ENCODE measurements around the gene RABEP2. TPM values are rescaled to one million over a fixed set of nuclear protein-coding genes. Genes with fewer than 3 reads are reported as not detected.

Gene RABEP2
- total RNA-seq, 1 experiment from 2014 or later: 17.5 TPM

DNA sequence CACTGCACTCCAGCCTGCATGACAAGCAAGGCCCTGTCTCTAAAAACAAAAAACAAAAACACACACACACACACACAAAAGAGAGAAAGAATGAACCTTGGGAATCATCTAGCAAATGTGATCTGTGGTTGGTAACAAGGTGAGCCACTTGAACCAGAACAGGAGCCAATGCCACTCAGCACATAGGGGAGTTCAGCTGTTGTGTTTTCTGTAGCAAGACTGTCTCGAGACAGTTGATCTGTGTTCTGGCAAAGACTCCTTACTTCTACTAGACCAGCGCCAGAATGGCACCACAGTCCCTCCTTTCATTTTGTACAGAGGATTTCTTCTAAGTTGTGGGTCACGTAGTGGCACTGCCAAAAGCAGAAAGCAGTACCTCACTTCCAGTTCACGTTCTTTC lies 26.1 kb downstream of the RABEP2 start:
- Mint-ChIP-seq H3K27ac (no peak overlapping the region; a peak in 1 of 7 replicates), H3K4me1 (no peaks in the 10 kb centered on the region), H3K9me3 (no peaks in the 10 kb centered on the region), H3K4me3 (no peak overlapping the region), H3K27me3 (ENCODE audit: low read depth) (no peaks in the 10 kb centered on the region), H3K36me3 (ENCODE audit: insufficient read depth in 1 of 3, low read depth in 3 of 3) (no peaks in the 10 kb centered on the region; a peak in 1 of 7 replicates)
- H3K27me3 ChIP-seq (ENCODE audit: insufficient read depth, low read length): no peaks in the 10 kb centered on the region
- no peak overlapping the region for H3K27ac ChIP-seq (ENCODE audit: insufficient read length, low read depth, low read length)
- no peak for DNase-seq
- no peak overlapping the region for H2BK5ac ChIP-seq (ENCODE audit: insufficient read length, low read length)
- no peak overlapping the region for H3K4ac ChIP-seq (ENCODE audit: low read depth, low read length)
- no peak overlapping the region for H2AFZ ChIP-seq (ENCODE audit: low read length)
- no peak overlapping the region for H4K5ac ChIP-seq (ENCODE audit: insufficient read length, low read depth, low read length)
- no peak overlapping the region for H3K23ac ChIP-seq (ENCODE audit: insufficient read length, low read depth, low read length)
- no peaks in the 10 kb centered on the region for H4K20me1 ChIP-seq (ENCODE audit: control insufficient read depth, insufficient read depth, insufficient read length)
- H3K9ac ChIP-seq (ENCODE audit: extremely low read depth, insufficient read length, low read length): no peak overlapping the region
- H3K4me2 ChIP-seq (ENCODE audit: insufficient read depth, insufficient read length, low read length): no peak overlapping the region
- H2BK120ac ChIP-seq (ENCODE audit: low read depth, low read length, poor library complexity, severe bottlenecking): no peak overlapping the region
- H3K56ac ChIP-seq (ENCODE audit: insufficient read length, low read depth, low read length): no peak overlapping the region
- no peaks in the 10 kb centered on the region for H3K79me1 ChIP-seq (ENCODE audit: insufficient read depth, low read depth, low read length, poor library complexity, severe bottlenecking)
- no CpG with 5 or more reads among the region's 4 CpGs for WGBS (ENCODE audit: extremely low coverage, insufficient read length, low lambda C conversion rate)
- H4K8ac ChIP-seq (replicated peaks; ENCODE audit: insufficient read length, low read depth, low read length): no peak overlapping the region
- H3K4me1 ChIP-seq (ENCODE audit: insufficient read depth, low read length): no peaks in the 10 kb centered on the region
- H4K91ac ChIP-seq (ENCODE audit: insufficient read length, low read depth, low read length): no peak overlapping the region
- no peaks in the 10 kb centered on the region for H3K79me2 ChIP-seq (ENCODE audit: insufficient read depth, low read length)
- no peaks in the 10 kb centered on the region for H3K9me3 ChIP-seq (ENCODE audit: control insufficient read depth, low read depth, low read length)
- no peak overlapping the region for H2BK12ac ChIP-seq (ENCODE audit: insufficient read length, low read depth, low read length)
- no peak overlapping the region for H3K18ac ChIP-seq (ENCODE audit: insufficient read length, low read depth, low read length)
- H2AK5ac ChIP-seq (ENCODE audit: insufficient read length, low read length): no peak overlapping the region
- H3K23me2 ChIP-seq (ENCODE audit: insufficient read length, low read depth, low read length, poor library complexity, severe bottlenecking): no peaks in the 10 kb centered on the region
- TF ChIP-seq, protein P1, sequence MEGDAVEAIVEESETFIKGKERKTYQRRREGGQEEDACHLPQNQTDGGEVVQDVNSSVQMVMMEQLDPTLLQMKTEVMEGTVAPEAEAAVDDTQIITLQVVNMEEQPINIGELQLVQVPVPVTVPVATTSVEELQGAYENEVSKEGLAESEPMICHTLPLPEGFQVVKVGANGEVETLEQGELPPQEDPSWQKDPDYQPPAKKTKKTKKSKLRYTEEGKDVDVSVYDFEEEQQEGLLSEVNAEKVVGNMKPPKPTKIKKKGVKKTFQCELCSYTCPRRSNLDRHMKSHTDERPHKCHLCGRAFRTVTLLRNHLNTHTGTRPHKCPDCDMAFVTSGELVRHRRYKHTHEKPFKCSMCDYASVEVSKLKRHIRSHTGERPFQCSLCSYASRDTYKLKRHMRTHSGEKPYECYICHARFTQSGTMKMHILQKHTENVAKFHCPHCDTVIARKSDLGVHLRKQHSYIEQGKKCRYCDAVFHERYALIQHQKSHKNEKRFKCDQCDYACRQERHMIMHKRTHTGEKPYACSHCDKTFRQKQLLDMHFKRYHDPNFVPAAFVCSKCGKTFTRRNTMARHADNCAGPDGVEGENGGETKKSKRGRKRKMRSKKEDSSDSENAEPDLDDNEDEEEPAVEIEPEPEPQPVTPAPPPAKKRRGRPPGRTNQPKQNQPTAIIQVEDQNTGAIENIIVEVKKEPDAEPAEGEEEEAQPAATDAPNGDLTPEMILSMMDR (conservative IDR thresholded peaks at IDR 0.05): no peak
- H3K14ac ChIP-seq (ENCODE audit: insufficient read depth, low read length): no peak overlapping the region
- no peak overlapping the region for H2BK15ac ChIP-seq (ENCODE audit: low read depth, low read length)
- no peak overlapping the region for H2BK20ac ChIP-seq (ENCODE audit: low read depth, low read length, poor library complexity, severe bottlenecking)
- no peak overlapping the region for H3T11ph ChIP-seq (ENCODE audit: low read length)
